RPMI7951 (cell line): ENCODE results near the gene FAHD2B. TPM values are rescaled to one million over a fixed set of nuclear protein-coding genes. Genes with fewer than 3 reads are reported as not detected.
"Not testable (repeated sequence)": the region's sequence is repeated elsewhere in the genome, so short reads cannot be mapped to it uniquely, and the experiment has no call there.

Experiments used
- DNase-seq: peaks from one replicate; pipeline ENCODE4 v3.0.0-alpha.2; 2012; ENCODE audit warnings: low read depth
- total RNA-seq: library from RNA; depleted of rRNA; stranded (reverse); fragments of >200 nt; shearing (Covaris generic); gene quantifications from 2 replicates; pipeline ENCODE4 v1.2.3, GENCODE V29; 2014; rRNA removed

FAHD2B gene, protein sequence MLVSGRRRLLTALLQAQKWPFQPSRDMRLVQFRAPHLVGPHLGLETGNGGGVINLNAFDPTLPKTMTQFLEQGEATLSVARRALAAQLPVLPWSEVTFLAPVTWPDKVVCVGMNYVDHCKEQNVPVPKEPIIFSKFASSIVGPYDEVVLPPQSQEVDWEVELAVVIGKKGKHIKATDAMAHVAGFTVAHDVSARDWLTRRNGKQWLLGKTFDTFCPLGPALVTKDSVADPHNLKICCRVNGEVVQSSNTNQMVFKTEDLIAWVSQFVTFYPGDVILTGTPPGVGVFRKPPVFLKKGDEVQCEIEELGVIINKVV
- total RNA-seq, result 5.0 and 6.8 TPM in 2 replicates

- DNase-seq, result peak; percentile 69
These were observed at the start of gene FAHD2B for GRCh38 chr2:97094772-97095611. Gene FAHD2B, minus strand, starts transcription at chr2:97094882. Its CDS starts 3,176 bp downstream, at chr2:97091706.

GRCh38 chr2:97144016-97144415 lies 49.3 kb upstream of the FAHD2B start:
- DNase-seq, result not testable (repeated sequence)

DNA sequence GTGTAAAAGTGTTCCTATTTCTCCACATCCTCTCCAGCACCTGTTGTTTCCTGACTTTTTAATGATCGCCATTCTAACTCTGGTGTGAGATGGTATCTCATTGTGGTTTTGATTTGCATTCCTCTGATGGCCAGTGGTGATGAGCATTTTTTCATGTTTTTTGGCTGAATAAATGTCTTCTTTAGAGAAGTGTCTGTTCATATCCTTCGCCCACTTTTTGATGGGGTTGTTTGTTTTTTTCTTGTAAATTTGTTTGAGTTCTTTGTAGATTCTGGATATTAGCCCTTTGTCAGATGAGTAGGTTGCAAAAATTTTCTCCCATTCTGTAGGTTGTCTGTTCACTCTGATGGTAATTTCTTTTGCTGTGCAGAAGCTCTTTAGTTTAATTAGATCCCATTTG lies 34.4 kb upstream of the FAHD2B start:
- not testable (repeated sequence) for DNase-seq

DNA sequence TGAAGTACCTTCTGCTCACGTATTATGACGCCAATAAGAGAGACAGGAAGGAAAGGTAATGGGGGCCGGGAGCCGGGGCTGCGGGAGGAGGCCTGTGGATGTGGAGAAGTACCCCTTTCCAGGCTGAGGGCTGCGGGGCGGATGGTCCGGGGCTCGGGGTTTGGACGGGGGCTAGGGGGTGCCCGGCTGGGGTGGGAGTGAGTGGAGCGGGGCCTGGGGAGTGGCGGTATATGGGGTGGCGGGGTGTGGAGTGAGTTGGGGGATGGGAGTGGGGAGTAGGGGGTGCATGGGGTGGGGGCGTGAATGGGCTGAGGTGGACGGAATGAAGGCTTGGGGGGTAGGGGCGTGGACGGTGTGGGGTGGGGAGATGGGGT lies 19.2 kb upstream of the FAHD2B start:
- DNase-seq, result not testable (repeated sequence)

GRCh38 chr2:97113050-97113881 lies 18.6 kb upstream of the FAHD2B start, which contains the start of gene ANKRD36:
Gene ANKRD36, plus strand, starts transcription at chr2:97113153. Its CDS starts 587 bp downstream, at chr2:97113740.
- DNase-seq, result peak; percentile 76

- peak; percentile 53 for DNase-seq
These were observed 17.8 kb upstream of the FAHD2B start for GRCh38 chr2:97112320-97113049.

- DNase-seq, result not testable (repeated sequence)
These were observed 16.6 kb upstream of the FAHD2B start for GRCh38 chr2:97111246-97111645.

DNA sequence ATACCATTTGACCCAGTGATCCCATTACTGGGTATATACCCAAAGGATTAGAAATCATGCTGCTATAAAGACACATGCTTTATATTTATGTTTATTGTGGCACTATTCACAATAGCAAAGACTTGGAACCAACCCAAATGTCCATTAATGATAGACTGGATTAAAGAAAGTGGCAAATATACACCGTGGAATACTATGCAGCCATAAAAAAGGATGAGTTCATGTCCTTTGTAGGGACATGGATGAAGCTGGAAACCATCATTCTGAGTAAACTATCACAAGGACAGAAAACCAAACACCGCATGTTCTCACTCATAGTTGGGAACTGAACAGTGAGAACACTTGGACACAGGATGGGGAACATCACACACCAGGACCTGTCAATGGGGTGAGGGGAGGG lies 12.2 kb upstream of the FAHD2B start:
- DNase-seq, result not testable (repeated sequence)

DNA sequence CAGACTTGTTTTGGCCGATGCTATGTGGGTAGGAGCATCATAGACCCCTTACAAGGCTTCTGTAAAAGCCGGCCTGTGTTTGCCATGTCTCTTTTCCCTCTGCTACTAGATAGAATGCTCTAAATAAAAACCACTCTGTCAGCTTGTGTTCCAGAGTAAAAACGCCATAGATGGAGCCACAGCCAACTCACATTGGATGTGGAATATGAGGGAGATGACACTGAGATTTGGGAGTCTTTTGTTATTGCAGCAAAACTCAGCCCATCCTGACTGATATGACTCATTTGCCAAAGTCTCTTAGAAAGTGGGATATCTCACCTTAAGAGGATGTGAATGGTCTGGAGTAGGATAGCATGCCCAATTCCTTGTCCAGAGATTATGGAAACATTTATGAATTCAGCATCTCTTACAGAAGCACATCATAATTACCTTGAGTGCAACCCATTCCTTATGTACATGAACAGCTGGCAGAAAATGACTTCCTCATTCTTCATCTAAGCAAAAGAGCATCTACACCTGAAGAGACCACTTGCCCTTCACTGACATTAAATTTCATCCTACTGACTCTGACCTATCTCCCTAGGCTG lies 4.2 kb upstream of the FAHD2B start:
- DNase-seq, result not testable (repeated sequence)

DNA sequence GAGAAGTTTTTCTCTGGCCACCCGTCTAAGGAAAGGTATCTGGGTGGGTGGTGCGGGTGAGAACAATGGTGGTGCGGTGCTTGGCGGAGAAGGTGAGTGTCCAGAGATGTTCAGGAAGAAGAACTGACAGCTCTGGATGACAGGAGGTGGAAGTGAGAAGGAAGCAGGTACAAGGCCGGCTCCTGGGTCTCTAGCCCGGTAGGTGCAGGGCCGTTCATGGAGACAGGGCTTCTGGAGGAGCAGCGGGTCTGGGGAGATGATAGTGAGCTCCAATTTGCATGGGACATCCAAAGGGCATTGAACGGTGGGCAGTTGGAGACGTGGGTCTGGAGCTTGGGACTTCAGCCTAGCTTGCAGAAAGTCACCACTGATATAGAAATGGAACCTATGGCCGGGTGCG lies 979 bp upstream of the FAHD2B start:
- DNase-seq, result no peak

- DNase-seq, result not testable (repeated sequence)
These were observed 505 bp downstream of the FAHD2B start for GRCh38 chr2:97093983-97094771.

GRCh38 chr2:97092946-97093345 lies 1.7 kb downstream of the FAHD2B start:
- DNase-seq, result peak; percentile 2

- DNase-seq, result not testable (repeated sequence)
These were observed 6.0 kb downstream of the FAHD2B start for GRCh38 chr2:97088706-97089105.

GRCh38 chr2:97085093-97085492 lies 9.6 kb downstream of the FAHD2B start:
- DNase-seq, result not testable (repeated sequence)

DNA sequence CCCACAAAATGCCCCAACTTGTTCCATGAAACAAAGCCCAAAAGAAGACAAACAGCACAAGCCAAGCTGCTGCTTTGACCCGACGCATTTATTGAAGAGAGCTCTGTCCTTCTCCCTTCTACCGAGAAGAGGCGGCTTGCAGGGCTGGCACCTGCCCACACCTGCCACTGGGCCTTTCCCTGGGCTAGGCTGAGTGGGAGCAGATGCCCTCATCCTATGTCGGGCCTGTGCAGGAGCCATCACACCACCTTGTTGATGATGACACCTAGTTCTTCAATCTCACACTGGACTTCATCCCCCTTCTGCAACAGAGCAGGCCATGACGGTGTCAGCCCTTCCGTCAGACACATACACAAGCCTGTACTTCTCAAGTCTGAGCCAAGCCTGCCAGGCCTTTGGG lies 11.2 kb downstream of the FAHD2B start:
- not testable (repeated sequence) for DNase-seq

GRCh38 chr2:97082206-97082605 lies 12.5 kb downstream of the FAHD2B start:
- not testable (repeated sequence) for DNase-seq

GRCh38 chr2:97080855-97081254 lies 13.8 kb downstream of the FAHD2B start:
- DNase-seq, result not testable (repeated sequence)

- DNase-seq, result not testable (repeated sequence)
These were observed 17.5 kb downstream of the FAHD2B start for GRCh38 chr2:97077213-97077612.

DNA sequence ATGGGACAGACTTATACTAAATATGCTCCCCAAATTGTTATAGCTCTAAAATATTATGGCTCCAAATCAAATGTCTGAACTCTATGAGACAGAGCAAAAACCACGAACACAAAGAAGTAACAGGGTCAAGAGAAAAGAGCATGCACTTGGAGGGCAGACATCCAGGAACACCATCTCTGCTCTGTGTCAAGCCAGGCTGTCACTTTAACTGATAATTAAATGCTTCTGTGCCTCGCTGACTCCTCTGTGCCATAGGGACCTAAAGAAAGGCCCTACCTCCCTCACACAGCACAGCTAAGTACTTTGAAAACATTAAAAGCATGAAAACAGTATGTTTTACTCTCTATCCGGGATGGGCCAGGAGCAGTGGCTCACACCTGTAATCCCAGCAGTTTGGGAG lies 23.8 kb downstream of the FAHD2B start:
- not testable (repeated sequence) for DNase-seq

DNA sequence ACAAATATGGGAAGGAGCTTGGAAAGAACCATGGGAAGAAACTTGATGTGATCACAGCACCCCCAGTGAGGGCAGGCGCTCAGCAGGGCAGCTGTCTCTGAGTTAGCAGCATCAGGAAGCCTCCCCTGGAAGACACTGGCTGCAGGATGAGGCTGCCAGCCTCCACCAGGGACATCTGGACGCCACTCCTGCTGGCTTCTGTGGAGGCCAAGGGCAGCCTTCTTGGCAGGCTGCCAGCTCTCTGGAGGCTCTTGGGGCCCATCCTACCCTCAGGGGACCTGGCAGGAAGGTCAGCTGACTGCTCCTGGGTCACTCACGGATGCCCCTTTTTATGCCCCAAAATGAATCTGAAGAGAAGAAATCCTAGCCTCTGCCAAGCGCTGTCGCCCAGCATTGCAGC lies 26.0 kb downstream of the FAHD2B start:
- DNase-seq, result peak; percentile 2
